ENCODE results near the gene CRYBA4. TPM values are rescaled to one million over a fixed set of nuclear protein-coding genes. Genes with fewer than 3 reads are reported as not detected.
A peak's percentile ranks its signal among the peaks of the same experiment; 100 is the strongest.

Gene CRYBA4
- total RNA-seq, 1 donor from 2014 or later = not detected

DNA sequence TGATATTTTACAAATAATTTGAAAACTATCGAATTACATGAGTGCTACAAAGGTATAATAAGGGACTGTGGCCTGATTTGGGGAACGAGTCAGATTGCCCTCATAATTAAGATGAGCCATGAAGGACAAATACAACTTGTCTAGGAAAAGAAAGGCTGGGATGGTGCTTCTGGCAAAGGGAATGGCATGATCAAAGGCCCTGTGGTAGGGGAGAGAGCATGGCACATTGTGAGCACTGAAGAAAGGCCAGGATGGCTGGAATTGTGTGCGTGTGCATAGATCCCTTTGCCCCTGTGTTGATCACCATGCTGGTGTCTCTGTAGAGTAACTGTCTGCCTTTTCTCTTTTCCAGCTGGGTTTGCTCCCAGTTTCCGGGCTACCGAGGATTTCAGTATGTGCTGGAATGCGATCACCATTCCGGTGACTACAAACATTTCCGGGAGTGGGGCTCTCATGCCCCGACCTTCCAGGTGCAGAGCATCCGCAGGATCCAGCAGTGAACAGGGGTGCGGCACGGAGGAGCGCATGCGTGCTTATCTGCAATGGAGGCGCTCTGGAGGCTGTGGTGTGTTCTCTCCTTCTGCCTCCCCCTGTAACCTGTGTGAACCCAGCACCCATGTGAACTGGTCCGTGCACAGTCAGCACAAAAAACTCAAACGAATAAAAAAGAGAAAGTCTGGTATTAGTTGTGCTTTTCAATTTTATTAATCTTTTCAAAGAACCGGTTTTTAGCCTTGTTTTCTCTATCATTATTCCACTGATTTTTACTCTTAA is 8.4 kb downstream of the CRYBA4 start:
- no peak for DNase-seq

DNA sequence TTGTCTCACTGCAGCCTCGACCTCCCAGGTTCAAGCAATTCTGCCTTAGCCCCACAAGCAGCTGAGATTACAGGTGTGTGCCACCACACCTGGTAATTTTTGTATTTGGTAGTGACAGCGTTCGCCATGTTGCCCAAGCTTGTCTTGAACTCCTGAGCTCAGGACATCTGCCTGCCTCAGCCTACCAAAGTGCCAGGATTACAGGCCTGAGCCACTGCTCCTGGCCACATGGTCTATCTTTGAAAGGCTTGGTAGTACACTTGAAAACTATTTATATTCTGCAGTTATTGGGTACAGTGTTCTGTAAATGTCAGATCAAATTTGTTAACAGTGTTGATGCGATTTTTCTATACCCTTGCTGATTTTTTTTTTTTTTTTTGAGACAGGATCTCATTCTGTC is 9.5 kb downstream of the CRYBA4 start:
- DNase-seq = no peak

DNA sequence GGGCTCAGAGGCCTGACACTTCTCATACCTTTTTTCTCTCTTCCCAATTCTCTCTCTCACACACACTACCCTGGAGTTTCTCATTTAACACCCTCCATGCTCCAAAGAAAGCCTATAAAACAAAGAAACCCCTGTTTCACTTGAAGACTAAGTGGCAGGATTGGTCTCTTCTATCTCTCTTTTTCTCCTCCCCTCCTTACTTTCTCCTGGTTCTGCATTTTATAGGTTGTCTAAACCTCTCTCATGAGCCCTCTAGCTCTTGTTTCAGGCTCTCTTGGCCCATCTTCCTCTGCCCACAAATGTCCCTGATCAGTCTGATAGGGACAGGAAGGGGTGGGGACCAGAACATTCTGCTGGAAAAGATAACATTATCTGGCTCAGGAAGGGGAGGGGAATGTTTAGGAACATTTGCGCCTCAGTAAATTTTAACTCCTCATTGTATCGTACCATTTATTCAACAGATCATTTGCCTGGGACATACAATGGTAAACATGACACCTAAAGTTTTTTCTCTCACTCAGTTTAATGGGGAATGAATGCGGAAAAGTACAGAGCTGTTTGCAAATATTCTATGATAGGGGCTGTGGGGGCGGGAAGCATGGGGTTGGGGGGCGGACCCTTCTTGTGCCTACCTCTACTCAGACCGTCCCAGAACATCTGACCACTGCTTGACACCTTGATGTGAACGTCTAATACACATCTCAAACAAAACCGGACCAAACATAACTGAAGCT is 10.8 kb downstream of the CRYBA4 start:
- DNase-seq = no peak

DNA sequence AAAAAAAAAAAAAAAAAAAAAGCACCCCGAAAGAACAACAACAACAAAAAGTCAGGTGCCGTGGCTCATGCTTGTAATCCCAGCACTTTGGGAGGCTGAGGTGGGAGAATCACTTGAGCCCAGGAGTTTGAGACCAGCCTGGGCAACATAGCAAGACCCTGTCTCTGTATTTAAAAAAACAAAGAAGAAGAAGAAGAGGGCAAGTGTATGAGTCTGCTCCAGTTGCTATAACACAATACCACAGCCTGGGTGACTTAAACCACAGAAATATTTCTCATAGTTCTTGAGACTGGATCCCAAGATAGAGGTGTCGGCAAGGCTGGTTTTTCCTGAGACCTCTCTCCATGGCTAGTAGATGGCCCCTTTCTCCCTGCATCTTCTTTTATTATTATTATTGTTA is 12.4 kb downstream of the CRYBA4 start:
- DNase-seq = no peak

DNA sequence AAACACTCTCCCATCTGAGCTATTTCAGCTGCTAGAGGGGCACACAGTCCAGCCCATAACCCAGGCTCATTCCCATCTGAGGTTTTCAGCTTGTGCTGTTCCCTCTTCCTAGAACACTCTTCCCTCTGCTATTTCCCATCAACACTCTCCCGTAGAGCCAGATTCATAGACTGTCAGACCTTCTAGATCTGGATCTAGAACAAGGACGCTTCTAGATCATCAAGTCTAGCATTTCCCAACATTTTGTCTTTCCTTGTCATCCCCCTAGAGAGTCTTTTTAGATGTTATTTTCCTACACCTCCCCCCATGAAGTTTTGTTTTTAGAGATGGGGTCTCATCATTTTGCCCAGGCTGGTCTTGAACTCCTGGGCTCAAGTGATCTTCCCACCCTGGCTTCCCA is 13.4 kb downstream of the CRYBA4 start:
- no peak for DNase-seq

DNA sequence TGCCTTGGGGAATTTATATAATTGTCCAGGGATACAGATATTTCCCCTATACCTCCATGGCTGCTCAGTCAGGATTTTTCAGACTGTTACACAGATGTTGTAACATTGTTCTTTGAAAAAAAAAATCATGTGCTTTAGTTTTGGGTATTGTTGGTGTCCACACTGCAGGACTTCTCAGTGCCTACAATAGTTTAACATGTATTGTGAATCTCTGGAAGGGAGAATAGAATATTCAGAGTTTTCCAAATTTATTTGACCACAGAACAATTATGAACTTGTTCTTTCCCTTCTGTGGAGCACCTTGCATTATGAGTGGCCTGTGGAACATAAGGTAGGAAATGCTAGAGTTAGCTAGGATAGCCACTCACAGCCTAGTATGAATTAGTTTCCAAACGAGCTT is 14.5 kb downstream of the CRYBA4 start:
- DNase-seq = no peak

DNA sequence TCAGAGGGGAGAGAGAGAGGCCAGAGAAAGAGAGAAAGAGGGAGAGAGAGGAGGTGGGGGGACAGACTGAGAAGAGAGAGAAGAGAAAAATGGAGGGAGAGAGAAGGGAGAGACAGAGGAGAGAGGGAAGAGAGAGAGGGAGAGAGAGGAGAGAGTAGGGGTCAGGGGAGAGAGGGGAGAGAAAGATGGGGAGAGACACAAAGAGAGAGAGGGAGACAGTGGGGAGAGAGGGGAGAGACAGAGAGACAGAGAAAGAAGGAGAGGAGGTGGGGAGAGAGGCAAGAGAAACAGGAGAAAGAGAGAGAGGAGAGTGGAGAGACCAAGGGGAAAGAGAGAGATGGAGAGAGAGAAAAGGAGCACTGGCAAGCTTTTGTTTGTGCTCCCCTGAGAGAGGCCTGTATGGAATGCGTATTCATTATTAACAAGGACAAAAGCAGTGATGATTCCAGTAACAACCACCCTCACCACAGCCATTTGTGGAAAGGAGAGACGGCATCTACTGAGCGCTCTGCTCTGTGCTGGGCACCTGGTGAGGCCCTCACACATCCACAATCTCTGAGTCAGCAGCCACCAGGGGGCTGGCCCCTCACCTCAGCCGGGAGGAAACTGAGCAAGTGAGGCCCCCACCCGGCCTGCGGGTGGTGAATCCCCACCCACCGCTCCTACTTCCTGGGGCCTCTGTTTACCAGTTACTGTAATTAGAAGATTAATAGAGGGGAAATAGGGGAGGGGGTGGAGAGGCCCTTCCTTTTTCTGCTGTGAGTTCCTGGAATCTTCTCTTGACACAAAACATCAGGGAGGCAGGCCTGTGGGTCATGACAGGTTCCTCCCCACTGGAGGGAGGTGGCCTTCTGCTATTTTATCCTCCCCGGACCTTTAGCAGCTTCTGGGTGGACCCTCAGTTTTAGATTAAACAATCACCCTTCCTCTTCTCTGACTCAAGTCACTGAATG is 21.0 kb downstream of the CRYBA4 start:
- no peak for DNase-seq

DNA sequence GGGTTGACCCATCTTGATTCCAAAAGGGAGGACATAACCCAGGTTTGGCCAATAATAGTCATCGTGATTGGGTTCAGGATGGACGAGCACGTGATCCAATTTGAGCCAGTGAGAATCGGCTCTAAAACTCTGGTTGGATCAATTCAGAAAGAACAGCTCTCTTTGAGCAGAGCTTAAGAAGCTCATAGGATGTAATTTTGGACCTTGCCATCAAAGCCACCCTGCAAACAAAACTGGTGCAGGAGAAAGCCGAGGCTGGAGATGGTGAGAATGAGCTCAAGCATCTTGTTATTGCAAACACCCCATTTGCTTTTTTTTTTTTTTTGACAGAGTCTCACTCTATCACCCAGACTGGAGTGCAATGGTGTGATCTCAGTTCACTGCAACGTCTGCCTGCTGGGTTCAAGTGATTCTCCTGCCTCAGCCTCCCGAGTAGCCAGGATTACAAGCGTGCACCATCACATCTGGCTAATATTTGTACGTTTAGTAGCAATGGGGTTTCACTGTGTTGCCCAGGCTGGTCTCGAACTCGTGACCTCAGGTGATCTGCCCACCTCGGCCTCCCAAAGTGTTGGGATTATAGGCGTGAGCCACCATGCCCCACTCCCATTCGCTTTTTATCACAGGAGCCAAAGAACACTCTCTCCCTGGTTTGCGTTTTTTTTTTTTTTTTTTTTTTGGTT is 21.8 kb downstream of the CRYBA4 start:
- DNase-seq = no peak

DNA sequence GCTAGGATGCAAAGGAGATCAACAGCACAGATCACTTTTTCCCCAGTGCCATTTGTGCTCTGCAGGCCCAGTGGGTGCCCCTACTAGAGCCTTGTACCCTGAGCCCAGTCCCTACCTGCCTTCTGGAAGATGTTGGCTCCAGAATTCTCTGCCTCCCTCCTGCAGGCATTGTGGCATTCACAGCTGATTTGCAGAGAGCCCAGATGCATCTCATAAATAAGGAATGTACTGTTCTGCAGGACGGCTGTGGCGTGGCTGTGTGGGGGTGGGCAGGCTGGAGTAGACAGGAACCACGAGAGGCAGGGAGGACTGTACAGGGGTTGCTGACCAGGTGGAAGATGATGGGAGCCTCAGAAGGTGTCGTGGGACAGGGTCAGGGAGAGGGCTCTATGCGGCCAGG is 24.4 kb downstream of the CRYBA4 start:
- peak; percentile 58 for DNase-seq

DNA sequence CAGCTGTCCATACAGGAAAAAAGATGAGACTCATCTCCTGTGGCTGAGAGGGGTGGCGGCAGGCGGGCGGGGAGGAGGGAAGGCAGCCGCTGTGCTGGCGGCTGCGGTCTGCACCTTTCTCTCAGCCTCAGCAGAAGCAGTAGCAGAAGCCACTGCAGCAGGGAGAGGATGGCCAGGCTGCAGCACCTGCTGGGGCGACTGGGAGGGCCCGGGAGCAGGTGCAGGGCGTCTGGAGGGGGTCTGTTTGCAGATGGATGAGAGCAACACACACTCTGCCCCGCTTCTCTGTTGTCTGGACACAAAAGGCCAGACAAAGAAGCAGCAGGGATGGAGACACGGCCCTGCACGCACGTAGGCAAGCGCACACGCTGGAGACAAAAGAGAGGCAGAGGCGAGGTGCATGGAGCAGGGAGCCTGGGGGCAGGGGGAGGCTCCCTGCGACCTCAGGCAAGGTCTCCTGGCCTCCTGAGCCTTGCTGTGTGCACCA is 26.3 kb downstream of the CRYBA4 start:
- DNase-seq = peak; percentile 37

DNA sequence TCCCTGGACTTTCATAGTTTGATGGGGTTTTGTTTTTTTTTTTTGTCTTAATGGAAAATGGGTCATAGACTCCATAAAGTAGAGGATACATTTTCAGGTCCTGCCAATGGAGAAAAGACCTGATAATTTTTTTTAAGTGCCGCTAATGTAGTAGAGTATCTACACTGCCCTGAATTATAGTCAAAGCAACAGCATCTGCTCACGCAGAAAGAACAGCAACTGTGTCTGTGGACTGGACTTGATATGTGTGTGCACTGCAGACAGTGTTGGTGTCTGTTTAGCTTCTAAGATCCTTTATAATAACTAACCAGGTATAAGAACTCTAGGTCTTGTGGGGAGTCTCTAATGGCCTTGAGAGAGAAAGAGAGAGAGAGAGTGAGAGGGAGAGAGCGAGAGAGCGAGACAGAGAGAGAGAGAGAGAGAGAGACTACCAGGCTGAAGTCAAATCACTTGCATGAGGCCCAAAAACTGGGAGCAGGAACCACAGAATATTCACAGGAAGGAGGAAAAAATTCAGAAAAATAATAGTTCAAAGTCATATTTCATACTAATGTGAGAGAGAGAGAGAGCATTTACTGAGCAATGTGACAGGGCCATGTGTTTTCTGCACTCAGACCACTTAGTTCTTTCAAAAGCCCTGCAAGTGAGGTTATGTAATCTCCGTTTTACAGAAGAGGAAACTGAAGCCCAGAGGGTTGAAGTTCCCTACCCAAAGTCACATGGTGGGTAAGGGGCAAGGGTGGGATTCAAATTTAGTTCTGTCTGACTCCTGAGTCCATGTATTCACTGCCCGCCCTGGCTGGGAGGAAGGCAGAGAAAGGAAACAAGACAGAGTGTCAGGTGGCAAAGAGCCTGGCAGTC is 27.0 kb downstream of the CRYBA4 start:
- DNase-seq = no peak

DNA sequence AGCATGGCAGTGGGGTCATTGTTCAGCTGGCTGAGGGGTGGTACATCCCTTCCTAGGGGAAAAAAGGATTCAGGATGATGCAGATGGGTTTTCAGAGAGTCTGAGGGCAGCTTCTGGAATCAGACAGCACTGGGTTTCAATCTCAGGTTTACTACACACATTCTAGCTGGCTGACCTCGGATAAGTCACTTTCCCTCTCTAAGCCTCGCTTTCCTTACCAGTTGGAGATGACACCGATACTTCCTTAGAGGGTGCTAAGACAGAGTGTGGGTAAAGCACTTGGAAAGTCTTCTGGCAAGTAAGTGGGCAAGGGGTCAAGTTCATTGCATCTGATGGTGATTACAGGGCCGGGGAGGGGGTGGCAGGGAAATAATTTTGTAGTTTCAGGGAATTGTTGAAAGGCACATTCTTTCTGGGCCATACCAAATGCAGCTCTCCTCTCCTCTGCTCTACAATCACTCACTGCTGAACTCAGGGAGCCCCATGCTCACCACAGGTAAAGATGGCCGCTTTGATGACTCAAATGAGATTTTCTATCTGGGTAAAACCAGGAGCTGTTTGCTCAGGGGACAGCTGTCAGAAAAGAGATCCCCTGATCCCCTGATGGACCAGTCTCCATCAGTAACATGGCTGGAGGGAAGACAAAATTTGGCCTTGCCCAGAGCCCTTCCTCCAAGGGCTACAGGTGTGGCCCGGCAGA is 29.1 kb downstream of the CRYBA4 start:
- DNase-seq = no peak

DNA sequence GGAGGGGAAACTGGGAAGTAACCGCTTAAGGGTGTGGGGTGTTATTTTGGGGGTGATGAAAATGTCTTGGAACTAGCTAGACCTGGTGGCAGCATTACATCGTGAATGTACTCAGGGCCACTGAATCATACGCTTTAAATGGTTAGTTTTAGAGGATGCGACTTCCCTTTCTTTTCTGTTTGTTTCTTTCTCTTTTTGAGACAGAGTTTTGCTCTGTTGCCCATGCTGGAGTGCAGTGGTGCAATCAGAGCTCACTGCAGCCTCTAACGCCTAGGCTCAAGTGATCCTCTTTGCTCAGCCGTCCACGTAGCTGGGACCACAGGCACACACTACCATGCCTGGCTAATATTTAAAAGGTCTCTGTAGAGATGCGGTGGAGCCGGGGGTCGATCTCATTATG is 30.1 kb downstream of the CRYBA4 start:
- no peak for DNase-seq

DNA sequence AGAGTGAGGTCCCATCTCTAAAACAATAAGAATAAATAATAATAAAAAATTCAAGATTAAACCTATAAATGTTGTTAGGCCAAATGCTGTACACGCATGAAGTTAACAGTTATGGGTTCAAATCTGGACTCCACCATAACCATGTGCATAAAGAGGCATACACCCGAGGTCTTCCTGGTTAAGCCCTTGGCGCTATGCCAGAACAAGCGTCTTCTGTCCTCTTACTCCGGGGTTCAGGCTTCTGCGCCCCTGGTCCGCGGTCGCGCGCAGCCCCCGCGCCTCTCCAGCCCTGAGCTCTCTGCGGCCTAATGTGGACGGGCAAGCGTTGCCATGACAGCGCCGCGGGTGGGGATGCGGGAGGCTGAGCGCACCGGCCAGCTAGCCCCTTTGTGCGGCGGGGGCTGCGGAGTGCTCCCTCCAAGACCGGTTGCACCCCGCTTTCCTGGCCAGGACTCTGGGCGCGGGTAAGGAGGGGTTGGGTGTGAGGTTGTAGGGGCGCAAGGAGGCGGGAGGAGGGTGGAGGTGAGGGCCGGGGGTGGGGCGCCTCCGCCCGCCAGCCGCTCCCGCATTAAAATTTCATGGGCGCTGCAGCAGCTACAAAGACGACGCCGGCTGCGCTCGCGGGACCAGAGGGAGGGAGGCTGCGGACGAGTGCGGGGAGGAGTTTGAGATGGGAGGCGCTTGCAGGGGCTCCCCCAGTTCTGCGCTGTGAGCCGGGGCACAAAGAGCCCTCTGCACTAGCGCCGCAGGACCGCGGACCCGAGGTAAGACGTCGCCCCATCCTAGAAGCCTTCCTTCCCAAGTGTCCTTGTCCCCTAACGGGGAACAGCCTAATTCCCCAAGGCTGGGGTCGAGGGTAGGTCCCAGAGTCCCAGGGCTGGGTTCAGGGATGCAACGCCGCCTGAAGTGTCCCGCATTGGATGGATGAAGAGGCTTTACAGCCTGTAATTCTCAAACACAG is 35.4 kb downstream of the CRYBA4 start, which contains the start of gene MIAT:
Gene MIAT, plus strand, starts transcription at position 698 of the 961 bp plus-strand sequence.
- DNase-seq = peak; percentile 76

DNA sequence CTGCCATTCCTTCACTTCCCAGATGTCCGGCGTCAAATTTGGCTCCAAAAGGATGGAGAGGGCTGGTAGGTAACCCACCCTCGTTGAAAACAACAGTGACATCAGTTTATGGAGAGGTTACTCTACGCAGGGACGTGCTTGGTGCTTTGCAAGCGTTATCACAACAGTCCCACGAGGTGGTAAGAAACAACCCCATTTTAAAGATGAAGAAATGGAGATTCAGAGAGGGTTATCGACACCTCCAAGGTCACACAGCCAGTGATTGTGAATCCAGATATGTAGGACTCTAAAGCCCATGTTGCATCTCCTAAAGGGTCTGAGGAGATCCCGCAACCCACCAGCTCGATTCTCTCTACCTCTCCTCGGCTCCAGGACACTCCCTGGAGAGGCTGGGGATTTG is 36.4 kb downstream of the CRYBA4 start:
- no peak for DNase-seq

DNA sequence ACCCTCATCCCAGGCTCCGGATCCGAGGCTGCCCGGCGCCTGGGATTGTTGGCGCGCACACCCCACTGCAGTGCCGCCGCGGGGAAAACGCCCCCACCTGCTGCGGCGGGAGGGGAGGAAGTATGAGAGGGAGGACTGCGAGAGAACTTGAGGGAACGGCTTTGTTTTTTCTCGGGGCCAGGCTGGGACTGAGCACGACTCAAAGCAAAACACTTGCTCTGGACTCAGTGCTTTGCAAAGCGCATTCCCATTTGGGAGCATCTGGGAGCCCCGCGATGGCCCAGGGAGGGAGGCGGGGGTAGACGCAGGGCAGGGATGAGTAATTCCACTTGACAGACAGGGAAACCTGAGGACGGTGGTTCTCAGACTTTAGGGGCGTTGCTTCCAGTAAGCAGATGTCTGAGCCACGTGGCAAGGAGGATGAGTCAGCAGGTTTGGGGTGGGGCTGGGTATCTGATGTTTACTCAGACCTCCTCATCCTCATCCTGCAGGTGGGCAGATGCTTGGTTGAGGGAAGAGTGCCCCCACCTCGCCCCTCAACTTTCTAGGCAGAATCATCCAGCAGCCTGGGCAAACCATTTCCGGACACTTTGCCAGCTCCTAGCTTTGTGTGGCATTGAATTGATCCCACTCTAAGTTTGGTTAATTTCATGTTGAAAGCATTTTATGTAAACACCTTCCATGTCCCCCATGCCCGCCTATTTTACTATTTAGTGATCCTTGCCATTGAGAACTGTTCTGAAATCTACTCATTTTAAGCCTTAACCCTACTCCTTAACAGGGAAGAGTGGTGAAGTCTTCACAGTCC is 37.1 kb downstream of the CRYBA4 start:
- DNase-seq = peak; percentile 82

DNA sequence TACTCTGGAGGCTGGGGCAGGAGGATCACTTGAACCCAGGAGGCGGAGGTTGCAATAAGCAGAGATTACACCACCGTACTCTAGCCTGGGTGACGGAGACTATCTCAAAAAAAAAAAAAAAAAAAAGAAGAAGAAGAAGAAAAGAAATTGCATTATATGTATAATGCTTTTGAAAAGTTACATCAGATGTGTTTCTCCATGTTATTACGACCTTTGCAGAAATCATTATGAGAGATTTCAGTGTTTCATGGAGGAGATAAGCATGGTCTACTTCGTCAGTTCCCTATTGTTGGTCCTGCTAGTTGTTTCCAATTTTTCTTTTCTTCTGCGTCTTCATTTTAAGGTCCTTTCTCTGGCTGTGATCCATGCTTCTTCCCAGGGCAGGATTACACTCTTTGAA is 38.6 kb downstream of the CRYBA4 start:
- DNase-seq = no peak

DNA sequence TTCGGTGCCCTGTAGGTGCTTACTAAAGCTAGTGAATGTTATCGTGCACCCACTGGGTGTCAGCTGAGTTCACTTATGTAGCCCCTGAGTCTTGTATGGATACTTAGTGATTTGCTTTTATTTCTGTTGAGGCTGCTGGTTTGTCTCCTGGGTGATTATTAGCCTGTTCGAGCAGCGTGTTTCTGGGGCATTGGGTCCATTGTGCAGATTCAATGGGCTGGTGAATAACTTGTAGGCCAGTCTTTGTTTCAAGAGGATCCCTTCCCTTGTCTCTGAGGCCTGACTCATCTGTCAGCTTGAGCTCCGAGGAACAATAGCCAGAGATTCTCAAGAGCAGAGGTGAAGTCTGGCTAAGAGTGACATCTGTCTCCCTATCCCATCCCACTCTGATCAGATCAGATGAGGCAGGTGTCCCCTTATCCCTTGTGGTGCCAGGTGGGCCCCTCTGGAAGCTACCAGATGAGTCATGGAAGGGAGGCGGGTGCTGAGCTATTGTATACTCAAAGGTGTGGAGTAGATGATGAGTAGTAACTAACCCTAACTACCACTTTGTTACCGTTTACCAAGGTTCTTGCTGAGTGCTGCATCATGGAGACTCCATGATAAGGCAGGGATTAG is 39.3 kb downstream of the CRYBA4 start:
- no peak for DNase-seq

All from occipital lobe (tissue), 2 donors.